HG03571 (cell line): ENCODE results near the gene SLC37A4.
"Not testable (repeated sequence)": the region's sequence is repeated elsewhere in the genome, so short reads cannot be mapped to it uniquely, and the experiment has no call there.

Experiments used
- ATAC-seq: cut with Tn5 transposase; IDR thresholded peaks from one replicate; pipeline ENCODE4 v1.9.1; 2021; ENCODE audit not compliant: unreplicated experiment

SLC37A4 gene

DNA sequence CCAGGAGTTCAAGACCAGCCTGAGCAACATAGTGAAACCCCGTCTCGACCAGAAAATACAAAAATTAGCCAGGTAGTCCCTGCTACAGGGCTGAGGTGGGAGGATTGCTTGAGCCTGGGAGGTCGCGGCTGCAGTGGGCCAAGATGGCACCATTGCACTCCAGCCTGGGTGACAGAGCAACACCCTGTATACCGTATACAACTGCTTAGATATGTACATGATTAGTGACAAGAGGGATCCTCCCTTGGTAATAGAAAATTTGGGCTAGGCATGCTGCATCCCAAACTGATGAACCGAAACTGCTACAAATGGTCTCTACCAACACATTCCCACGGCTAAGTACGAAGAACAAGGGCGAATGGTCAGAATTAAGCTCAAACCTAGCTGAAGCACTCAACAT, 12.2 kb upstream of the SLC37A4 start:
- no peak for ATAC-seq

DNA sequence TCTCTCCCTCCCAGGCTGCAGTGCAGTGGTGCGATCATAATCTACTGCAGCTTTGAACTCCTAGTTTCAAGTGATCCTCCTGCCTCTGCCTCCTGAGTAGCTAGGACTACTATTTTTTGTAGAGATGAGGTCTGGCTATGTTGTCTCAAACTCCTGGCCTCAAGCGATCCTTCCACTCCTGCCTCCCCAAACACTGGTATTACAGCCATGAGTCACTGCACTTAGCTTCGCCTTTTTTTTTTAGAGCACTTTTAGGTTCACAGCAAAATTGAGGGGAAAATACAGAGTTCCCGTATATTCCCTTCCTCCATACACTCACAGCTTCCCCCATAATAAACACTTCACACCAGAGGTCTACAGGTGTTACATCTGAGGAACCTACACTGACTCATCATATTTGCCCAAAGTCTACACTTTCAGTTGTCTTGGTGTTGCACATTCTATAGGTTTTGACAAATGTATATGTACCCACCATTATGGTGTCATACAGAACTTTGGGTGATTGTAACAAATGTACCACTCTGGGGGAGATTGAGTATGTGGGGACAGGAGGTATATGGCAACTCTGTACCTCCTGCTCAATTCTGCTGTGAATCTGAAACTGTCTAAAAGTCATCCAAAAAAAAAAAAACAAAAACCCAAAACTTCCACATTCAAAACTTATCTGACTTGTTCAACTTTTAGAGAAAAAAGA, 11.3 kb upstream of the SLC37A4 start:
- ATAC-seq = no peak

DNA sequence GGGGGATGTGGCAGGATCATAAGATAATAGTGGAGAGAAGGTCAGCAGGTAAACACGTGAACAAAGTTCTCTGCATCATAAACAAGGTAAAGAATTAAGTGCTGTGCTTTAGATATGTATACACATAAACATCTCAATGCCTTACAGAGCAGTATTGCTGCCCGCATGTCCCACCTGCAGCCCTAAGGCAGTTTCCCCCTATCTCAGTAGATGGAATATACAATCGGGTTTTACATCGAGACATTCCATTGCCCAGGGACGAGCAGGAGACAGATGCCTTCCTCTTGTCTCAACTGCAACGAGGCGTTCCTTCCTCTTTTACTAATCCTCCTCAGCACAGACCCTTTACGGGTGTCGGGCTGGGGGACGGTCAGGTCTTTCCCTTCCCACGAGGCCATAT, 8.8 kb upstream of the SLC37A4 start:
- ATAC-seq = not testable (repeated sequence)

DNA sequence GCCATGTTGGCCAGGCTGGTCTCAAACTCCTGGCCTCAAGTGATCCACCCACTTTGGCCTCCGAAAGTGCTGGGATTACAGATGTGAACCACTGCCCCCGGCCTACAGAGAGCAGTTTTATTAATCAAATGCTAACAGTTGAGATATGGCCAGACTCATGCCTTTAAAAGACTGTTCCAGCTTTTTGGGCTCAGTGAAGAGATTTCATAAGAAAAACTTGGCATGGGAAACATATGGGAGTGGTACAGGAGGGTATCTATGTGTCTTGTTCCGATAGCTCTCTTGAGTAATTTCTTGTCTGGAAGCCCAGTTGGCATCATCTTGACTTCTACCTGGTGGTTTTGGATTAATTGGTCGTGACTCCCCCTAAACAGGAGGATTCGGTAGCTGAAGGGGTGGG, 8.2 kb upstream of the SLC37A4 start:
- ATAC-seq = no peak

DNA sequence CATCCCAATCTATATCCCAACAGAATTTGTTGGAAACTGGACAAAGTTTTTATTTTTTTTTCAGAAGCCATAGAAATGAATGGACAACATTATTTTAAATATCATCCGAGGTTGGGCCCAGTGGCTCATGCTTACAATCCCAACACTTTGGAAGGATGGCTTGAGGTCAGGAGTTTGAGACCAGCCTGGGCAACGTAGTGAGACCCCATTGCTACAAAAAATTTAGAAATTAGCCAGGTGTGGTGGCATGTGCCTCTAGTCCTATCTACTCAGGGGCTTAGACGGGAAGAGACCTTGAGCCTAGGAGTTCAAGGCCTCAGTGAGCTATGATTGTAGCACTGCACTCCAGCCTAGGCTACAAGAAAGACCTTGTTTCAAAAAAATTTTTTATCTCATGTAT, 4.1 kb upstream of the SLC37A4 start:
- ATAC-seq = no peak

DNA sequence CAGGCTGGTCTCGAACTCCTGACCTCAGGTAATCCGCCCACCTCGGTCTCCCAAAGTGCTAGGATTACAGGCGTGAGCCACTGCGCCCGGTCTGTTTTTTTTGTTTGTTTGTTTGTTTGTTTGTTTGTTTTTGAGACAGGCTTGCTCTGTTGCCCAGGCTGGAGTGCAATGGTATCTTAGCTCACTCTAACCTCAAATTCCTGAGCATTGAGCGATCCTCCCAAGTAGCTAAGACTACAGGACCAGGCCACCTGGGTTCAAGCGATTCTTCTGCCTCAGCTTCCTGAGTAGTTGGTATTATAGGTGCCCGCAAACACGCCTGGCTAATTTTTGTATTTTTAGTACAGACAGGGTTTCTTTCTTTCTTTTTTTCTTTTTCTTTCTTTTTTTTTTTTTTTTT, 2.7 kb upstream of the SLC37A4 start:
- not testable (repeated sequence) for ATAC-seq

DNA sequence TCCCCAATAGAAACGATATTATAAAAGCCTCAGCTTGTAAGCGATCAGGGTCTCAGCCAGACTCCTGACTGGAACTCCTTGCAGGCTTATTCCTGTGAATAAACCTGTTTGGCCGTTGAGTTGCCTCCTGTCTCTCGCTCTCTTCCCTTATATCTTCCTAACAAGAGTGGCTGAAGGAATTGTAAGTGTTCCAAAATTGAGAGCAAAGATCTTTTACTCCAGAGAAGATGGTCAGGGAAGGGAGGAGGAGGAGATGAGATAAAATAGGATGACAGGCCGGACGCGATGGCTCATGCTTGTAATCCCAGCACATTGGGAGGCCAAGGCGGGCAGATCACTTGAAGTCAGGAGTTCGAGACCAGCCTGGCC, 1.2 kb upstream of the SLC37A4 start:
- ATAC-seq = no peak

DNA sequence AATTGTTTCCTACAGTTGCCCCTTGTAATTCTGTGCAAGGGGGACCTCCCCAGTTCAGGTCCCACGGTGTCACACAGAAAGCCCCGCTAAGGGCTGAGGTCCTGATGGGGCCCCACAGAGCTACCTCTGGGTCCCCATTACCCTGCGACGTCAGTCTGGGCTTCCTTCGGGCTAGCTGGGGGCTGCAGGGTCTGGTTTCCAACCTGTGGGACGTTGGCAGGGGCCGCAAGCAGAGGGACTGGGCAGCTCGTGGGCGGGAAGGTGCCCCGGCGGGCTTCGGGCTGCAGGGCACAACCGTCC, 698 bp downstream of the SLC37A4 start:
- ATAC-seq = no peak

DNA sequence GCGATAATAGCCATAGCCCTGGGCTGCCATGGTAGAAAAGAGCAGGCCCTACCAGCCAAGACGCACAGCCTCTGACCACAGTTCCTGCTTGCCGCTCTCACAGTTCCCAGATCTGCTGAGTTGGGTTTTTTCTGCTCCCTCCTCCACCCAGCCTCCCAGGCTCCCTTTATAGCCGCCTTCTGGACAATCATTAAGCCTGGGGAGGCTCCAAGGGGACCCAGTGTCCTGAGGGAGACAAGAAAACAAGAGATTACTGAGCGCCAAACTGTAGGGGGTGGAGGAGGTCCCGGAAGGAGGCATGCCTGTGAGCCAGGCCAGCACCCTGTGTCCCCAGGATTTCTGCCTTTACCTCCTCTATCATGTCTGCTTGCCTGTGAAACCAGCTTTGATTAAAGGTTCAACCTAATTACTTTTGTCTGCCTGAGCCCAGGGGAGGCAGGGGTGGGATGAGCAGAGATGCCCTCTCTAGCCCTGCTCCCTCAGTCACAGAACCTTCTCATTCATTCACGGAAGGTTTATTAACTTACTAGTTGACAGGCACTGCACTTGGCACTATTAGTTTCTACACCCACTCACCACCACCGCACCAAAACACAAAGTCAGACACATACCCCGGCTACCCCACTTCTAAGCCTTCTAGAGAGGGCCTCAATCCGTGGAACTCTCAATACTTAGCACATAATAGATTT, 1.2 kb downstream of the SLC37A4 start:
- ATAC-seq = no peak

DNA sequence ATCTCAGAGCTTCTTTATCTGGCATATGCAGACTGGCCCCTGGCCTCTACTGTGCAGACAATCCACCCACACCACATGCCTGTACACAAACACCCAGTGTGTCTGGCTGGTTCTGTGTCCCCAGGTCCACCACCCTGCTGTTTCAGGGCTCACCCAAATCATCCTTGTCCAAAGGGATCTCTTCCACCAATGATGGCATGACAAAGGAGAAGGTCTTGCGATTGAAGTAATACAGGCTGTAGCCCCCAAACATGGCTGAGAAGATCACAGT, 1.7 kb downstream of the SLC37A4 start:
- ATAC-seq = no peak

DNA sequence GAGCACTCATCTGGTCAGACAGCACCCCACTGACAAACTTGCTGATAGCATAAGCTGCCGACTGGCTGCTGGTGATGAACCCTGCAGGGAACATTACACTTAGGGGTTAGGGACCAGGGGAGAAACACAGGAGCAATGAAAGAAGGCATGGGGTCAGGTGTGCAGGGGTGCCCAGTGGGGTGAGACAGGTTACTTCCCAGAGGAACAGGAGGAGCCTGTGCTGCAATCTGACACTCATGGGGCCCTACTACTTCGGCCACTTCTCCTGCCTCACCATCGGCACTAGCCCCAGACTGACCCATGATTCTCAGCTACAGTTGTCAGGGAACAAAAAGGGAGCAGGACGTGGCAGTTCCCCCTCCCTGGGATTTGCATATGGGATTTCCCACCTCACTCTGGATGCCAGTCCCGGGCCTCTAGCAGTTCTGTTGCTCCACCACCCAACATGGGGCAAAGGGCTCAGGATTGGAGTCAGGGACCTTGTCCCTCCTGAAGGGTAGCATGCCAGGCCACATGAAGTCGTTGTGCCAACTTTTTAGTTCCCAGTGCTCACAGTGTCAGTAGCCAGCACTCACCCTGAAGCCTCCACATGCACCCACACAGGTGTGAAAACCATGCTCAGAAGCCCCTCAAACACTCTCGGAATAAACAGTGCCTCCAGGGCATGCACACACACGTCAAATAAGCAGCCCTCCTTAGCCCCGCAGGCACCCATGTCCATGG, 2.2 kb downstream of the SLC37A4 start:
- no peak for ATAC-seq

DNA sequence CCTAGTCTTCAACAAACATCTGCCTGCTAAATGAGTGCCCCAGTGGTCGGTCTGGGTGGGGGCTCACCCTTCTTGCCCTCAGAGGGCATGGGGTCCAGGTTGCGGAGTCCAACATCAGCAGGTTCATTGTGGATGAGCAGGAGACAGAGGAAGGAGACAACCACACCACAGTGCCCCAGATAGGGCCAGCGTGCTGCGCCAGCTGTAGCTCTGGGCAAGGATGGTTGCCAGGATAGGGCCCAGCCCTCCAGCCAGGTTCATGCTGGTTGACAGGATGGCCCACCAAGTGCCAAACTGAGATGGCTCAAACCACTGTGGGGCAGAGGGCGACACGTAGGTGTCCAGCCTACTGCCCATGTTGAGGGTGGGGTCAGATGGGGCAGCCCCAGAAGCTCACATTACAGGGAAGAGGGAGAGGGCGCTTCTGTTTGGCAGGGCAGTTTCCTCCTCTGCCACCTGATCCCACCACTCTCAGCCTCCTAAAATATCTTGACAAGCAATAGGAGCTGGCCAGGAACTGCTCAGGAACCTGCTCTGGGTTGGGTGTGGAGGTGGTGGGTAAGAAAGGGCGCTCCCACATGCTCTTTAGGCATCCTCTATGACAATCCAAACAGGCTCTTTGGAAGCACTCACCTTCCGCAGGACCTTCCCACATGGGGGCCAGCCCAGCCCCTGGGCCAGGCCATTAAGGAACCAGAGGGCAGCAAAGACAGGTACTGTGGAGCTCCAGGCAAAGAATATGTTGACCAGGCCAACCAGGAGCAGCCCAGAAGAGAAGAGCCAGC, 2.9 kb downstream of the SLC37A4 start:
- no peak for ATAC-seq

DNA sequence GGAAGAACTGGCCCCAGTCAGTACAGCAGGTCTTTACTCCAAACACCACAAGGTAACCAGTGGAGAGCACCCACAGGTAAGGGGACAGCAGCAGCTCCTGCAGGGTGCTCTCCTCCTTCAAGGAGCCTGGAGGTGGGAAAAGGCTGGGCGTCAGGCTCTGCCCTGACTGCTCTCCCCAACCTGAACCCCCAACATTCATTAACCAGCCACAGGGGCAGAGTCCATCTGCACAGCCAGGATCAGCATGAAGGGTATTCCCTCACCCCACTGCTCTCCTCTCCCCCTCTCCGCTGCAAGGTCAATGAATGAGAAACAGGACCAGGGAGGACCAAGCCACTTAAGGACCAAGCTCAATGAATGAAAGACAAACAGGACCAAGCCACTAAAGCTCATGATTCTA, 3.7 kb downstream of the SLC37A4 start:
- ATAC-seq = no peak

DNA sequence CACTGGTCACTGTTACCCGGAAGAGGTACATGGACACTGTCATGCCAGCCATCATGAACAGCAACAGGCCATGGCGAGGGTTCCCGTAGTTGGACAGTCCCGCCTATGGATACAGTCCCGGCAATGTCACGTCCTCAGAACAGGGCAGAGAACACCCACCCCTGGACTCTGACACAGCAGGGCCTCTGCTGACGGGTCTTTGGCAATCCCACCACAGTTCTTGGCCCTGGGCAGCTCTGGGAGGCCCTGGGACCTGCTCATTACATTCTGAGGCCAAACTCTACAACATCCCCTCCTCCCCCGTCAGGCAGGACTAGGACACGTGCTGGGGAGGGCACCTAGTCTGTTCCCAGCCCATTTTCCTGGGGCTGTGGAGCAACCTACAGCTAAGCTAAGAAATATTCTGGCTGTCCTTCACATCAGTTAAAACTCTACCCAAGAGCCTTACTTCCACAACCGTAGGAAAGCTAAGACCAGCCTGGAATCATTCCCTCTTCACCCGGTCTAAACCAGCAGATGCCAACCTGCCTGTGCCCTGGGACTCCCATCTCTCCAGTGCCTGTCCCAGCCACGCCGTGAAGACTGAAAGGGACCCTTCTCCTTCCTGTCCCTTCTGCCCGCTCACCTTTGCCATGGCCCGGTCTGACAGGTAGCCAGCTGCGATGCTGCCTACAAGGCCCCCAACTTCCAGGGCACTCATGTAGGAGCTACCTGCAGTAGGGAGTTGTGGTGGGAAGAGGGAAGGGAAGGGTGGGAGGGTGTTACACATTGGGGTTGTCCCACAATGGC, 4.5 kb downstream of the SLC37A4 start:
- no peak for ATAC-seq

DNA sequence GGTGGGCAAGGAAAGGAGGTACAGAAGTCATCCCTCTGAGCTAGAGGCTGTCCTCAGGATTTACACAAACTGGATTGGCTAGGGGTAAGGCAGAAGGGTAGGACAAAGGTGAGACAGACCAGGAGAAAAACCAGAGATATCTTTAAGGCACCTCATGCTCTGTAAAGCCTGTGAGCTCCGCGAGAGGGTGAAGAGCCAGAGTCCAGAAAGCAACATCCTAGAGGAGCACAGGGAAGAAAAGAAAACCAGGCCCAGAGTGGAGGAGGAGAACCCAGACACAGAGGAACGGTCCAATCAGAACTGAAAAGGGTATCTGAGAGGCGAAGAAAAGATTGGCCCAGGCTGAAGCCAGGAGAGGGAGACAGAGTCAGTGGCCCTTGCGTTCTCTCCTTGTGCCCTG, 5.1 kb downstream of the SLC37A4 start:
- no peak for ATAC-seq

DNA sequence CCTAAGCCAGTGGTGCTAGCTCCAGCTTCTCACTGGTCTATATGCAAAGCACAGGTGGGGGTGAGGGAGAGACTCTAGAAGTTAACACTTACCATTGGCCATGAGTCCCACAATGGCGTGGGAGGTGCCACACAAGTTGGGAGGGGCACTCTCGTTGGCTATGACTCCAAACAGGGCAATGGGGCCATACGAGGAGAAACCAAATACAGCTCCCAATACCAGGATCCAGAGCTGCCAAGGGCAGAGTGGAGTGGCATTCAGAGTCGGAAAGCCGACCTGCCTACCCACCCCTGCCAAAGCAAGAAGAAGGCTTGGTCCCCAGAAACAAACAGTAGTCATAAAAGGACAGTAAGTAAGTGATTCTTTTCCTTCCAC, 5.6 kb downstream of the SLC37A4 start:
- ATAC-seq = no peak

DNA sequence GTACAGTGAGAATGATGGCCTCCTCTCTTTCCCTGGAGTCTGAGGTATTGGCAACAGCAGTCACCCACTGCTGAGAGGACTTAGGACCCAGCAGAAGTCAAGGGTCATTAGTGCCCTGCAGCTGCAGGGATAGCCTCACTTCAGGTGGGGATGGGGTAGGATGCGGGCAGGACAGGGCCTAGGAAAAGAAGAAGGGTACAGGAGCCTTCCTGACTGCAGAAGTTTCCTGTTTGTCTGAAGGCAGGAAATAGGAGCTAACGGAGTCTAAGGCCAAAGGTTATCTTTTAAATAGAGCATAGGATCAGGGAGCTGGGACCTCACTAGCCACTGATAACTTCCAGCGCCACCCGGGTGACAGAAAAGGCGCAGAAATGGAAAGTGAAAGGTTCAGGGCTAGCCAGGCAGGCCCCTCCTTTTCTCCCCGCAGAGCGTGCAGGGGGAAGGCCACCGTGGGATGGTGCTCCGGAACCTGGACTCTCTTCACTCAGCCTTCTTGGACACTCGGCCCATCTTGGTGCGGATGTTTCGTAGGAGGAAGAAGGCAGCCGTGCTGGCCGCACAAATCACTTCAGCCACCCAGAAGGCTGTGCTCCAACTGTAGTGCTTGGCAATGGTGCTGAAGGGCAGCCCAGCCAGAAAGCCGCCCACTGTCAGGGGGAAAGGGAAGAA, 6.1 kb downstream of the SLC37A4 start:
- no peak for ATAC-seq

DNA sequence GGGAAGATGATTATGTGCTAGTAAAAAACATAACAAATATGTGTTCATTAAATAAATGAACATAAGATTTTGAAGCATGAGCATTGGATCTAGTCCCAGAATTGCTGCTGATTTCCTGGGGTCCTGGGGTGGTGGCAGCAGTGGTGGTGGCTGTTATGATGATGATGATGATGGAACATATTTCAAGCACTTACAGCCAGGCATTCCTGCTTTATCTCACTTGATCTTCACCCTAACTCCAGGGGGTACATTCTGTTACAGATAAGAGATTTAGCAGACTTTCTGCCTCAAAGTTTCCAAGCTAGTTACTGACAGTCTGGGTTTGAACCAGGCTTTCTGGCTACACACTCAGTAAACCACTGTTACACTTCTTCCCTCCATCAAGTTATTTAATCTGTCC, 6.9 kb downstream of the SLC37A4 start:
- no peak for ATAC-seq

DNA sequence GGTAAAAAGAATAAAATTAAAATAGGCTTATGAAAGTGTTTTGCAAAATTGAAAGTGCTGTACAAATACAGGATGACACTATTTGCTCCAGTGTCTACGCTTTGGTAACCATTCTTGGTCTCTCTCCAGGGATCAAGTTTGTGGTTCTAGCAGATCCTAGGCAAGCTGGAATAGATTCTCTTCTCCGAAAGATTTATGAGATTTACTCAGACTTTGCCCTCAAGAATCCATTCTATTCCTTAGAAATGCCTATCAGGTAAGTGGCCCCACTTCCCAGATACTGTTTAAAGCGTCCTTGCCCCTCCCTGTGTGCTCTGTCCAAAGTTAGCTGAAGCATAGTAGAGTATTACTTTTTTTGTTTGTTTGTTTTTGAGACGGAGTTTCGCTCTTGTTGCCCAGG, 9.0 kb downstream of the SLC37A4 start:
- no peak for ATAC-seq

DNA sequence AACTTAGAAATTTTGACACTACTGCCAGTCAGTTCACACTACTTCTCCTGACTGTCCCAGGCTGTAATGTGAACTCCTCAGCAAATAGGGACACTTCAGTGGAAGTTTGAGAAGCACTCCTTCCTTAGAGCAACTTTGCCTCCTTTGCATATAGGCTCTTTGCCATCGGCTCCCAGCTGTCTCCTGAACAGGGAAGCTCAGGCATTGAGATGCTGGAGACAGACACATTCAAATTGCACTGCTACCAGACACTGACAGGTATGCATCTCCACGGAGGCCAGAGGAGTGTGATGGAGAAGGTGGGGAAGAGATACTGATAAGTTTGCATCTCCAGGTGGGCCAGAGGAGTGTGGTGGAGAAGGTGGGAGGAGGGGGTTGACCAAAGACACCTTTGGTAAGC, 10.7 kb downstream of the SLC37A4 start:
- ATAC-seq = no peak
